ELR (cell line): Measurements from ENCODE around the gene CEP72.
A peak's percentile ranks its signal among the peaks of the same experiment; 100 is the strongest.

Experiments used
- DNase-seq: peaks from one replicate; pipeline ENCODE4 v3.0.0-alpha.2; 2015; ENCODE audit warnings: low read depth

Gene CEP72

GRCh38 chr5:658103-658502 lies 46.0 kb downstream of the CEP72 start:
- DNase-seq, result peak; percentile 66

- DNase-seq, result no peak
These were observed 47.5 kb downstream of the CEP72 start for GRCh38 chr5:659496-660263.

- no peak for DNase-seq
These were observed 48.4 kb downstream of the CEP72 start for GRCh38 chr5:660491-661030.

- DNase-seq, result no peak
These were observed 50.0 kb downstream of the CEP72 start for GRCh38 chr5:661891-662750.

- no peak for DNase-seq
These were observed 50.8 kb downstream of the CEP72 start for GRCh38 chr5:662751-663435.

- no peak for DNase-seq
These were observed 51.5 kb downstream of the CEP72 start for GRCh38 chr5:663436-664342.

- DNase-seq, result no peak
These were observed 52.3 kb downstream of the CEP72 start for GRCh38 chr5:664343-664993.

- no peak for DNase-seq
These were observed 52.8 kb downstream of the CEP72 start for GRCh38 chr5:664994-665360.

GRCh38 chr5:665541-665955 lies 53.4 kb downstream of the CEP72 start:
- no peak for DNase-seq

- no peak for DNase-seq
These were observed 54.0 kb downstream of the CEP72 start for GRCh38 chr5:665956-666711.

GRCh38 chr5:666816-667498 lies 54.8 kb downstream of the CEP72 start:
- no peak for DNase-seq

- DNase-seq, result no peak
These were observed 56.3 kb downstream of the CEP72 start for GRCh38 chr5:668283-668995.

- DNase-seq, result no peak
These were observed 57.1 kb downstream of the CEP72 start for GRCh38 chr5:669111-669841.

- DNase-seq, result no peak
These were observed 57.8 kb downstream of the CEP72 start for GRCh38 chr5:669842-670395.

GRCh38 chr5:670396-671270 lies 58.5 kb downstream of the CEP72 start:
- no peak for DNase-seq

- DNase-seq, result peak; percentile 74
These were observed 59.6 kb downstream of the CEP72 start for GRCh38 chr5:671459-672328.
